Measurements from ENCODE around the gene IGFL2. TPM values are rescaled to one million over a fixed set of nuclear protein-coding genes. Genes with fewer than 3 reads are reported as not detected.
"Not testable (repeated sequence)": the region's sequence is repeated elsewhere in the genome, so short reads cannot be mapped to it uniquely, and the experiment has no call there.

IGFL2 gene
- total RNA-seq, 1 donor from 2014 or later, result not detected

GRCh38 chr19:46207858-46208257 is 59.8 kb downstream of the IGFL2 start:
- DNase-seq (ENCODE audit: low read depth, low spot score), result not testable (repeated sequence)

GRCh38 chr19:46209051-46209450 is 61.0 kb downstream of the IGFL2 start:
- DNase-seq (ENCODE audit: low read depth, low spot score), result no peak

DNA sequence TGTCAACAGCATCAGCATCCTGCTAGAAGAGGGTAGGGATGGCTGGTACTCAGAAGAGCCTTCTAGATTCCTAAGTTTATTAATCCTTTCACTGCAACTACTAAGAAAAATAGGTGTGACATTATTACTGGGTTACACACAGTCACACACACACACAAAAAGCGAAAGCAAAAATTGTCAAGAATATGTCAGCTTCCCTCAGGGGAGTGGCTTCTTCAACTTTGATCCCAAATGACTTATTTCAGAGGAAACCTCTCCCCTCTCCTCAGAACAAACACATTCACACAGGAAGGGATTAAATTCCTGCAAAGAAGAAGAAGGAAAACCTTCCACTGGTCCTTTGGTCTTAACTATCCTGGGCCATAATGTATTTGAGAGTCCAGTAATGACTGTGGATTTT is 61.4 kb downstream of the IGFL2 start:
- DNase-seq (ENCODE audit: low read depth, low spot score), result no peak

DNA sequence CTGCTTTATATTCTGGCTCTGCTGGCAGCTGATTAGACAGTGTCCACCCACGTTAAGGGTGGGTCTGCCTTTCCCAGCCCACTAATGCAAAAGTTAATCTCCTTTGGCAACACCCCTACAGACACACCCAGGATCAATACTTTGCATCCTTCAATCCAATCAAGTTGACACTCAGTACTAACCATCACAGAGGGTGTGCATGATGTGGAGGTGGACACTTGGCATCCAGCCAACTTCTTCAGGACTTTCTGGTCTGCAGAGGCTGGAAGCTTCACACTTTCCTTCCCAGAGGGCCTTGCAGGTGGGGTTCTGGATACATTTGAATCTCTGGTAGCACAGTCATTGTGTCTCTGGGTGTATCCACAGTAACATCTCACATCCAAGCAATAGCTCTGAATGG is 62.6 kb downstream of the IGFL2 start:
- DNase-seq (ENCODE audit: low read depth, low spot score), result no peak

Other genes with a start within 250 kb of the IGFL2 start
- gene MYPOP, start 245.6 kb upstream of the IGFL2 start, total RNA-seq, result 0.79 and 1.4 TPM in 2 replicates
- gene NANOS2, start 233.5 kb upstream of the IGFL2 start, total RNA-seq, result not detected in 2 replicates
- gene NOVA2, start 174.4 kb upstream of the IGFL2 start, total RNA-seq, result 3.4 and 4.0 TPM in 2 replicates
- gene CCDC61, start 152.8 kb upstream of the IGFL2 start, total RNA-seq, result 7.3 and 9.5 TPM in 2 replicates
- not detected in 2 replicates for gene PGLYRP1, start 125.2 kb upstream of the IGFL2 start, total RNA-seq
- 0.07 TPM in 1 of 2 replicates, not detected in the other for gene IGFL4, start 107.2 kb upstream of the IGFL2 start, total RNA-seq
- gene IGFL3, start 23.6 kb upstream of the IGFL2 start, total RNA-seq, result not detected in 2 replicates
- gene IGFL1, start 81.5 kb downstream of the IGFL2 start, total RNA-seq, result not detected in 2 replicates
- 4.6 and 5.3 TPM in 2 replicates for gene HIF3A, start 148.8 kb downstream of the IGFL2 start, total RNA-seq
- gene PPP5C, start 198.8 kb downstream of the IGFL2 start, total RNA-seq, result 88.4 and 102 TPM in 2 replicates